BJ (cell line): ENCODE measurements around the gene THSD7B. TPM values are rescaled to one million over a fixed set of nuclear protein-coding genes. Genes with fewer than 3 reads are reported as not detected.

Source experiments
- CTCF ChIA-PET: fragments of 350-600 bp; formaldehyde crosslinking; extraction: SDS; loops from one replicate; lab custom pipeline; 2021; ENCODE audit warnings: antibody characterized with exemption, inconsistent platforms; lab: Yijun Ruan, JAX
- POLR2A ChIA-PET: fragments of 300-600 bp; sonication (Branson Sonifier 250); formaldehyde crosslinking; extraction: SDS; loops from one replicate; lab custom pipeline; 2021; ENCODE audit warnings: antibody characterized with exemption; lab: Charles Lee
- DNase-seq: peaks from one replicate; pipeline ENCODE4 v3.0.0-alpha.2; 2011; ENCODE audit warnings: low read depth
- H3K27me3 ChIP-seq: 2 replicates; pipeline ENCODE4 v1.6.0; 2011; ENCODE audit warnings: low read length; ENCODE audit not compliant: control insufficient read depth, insufficient read depth
- H3K36me3 ChIP-seq: 2 replicates; pipeline ENCODE4 v1.5.1; 2011; ENCODE audit warnings: low read length; ENCODE audit not compliant: control insufficient read depth, insufficient read depth
- H3K4me3 ChIP-seq: 2 replicates; pipeline ENCODE4 v1.5.1; 2011; ENCODE audit warnings: low read depth, mild to moderate bottlenecking, control low read depth, low read length
- CTCF ChIP-seq: IDR thresholded peaks from 2 replicates; pipeline ENCODE4 v1.5.1; 2011; ENCODE audit warnings: low read depth, mild to moderate bottlenecking, control low read depth, inconsistent platforms, low read length, moderate library complexity; ENCODE audit not compliant: insufficient read depth
- polyA plus RNA-seq: library from polyadenylated mRNA; depleted of rRNA; stranded (reverse); fragments of >200 nt; gene quantifications from 2 replicates; pipeline ENCODE4 v1.2.3, GENCODE V29; 2011

Gene THSD7B
- polyA plus RNA-seq, 1 experiment = 0.13 TPM

GRCh38 chr2:136844546-136844945 is 79.2 kb downstream of the THSD7B start:
- no peak overlapping the region for H3K4me3 ChIP-seq
- H3K36me3 ChIP-seq = no peaks in the 10 kb centered on the region
- ChIA-PET POLR2A (no interaction called here), CTCF (no interaction called here)
- no peak for DNase-seq
- no peaks in the 10 kb centered on the region for H3K27me3 ChIP-seq
- no peak for TF ChIP-seq CTCF

GRCh38 chr2:136858656-136859055 is 93.3 kb downstream of the THSD7B start:
- CTCF ChIA-PET = interaction anchor here (0.6 kb wide), 1 partner anchor 1187 kb away, joined by 5 read pairs; no protein-coding TSS in a partner anchor

GRCh38 chr2:136860443-136860958 is 95.2 kb downstream of the THSD7B start:
- CTCF ChIA-PET = no interaction called here
- TF ChIP-seq CTCF = no peak
- no peaks in the 10 kb centered on the region for H3K36me3 ChIP-seq
- H3K27me3 ChIP-seq = no peaks in the 10 kb centered on the region
- POLR2A ChIA-PET = no interaction called here
- no peak for DNase-seq
- no peak overlapping the region for H3K4me3 ChIP-seq

More at GRCh38 chr2:136858656-136859055, 93.3 kb downstream of the THSD7B start:
- H3K4me3 ChIP-seq = no peak overlapping the region
- TF ChIP-seq CTCF = no peak
- DNase-seq = no peak
- H3K36me3 ChIP-seq = no peaks in the 10 kb centered on the region
- H3K27me3 ChIP-seq = no peaks in the 10 kb centered on the region
- POLR2A ChIA-PET = no interaction called here

- DNase-seq = no peak
- TF ChIP-seq CTCF = no peak
- CTCF ChIA-PET = no interaction called here
- H3K36me3 ChIP-seq = no peaks in the 10 kb centered on the region
- no peak overlapping the region for H3K4me3 ChIP-seq
- POLR2A ChIA-PET = no interaction called here
- no peaks in the 10 kb centered on the region for H3K27me3 ChIP-seq
These were observed 98.1 kb downstream of the THSD7B start for GRCh38 chr2:136863468-136863867.

- no peaks in the 10 kb centered on the region for H3K36me3 ChIP-seq
- CTCF ChIA-PET = no interaction called here
- no peak for DNase-seq
- TF ChIP-seq CTCF = no peak
- POLR2A ChIA-PET = no interaction called here
- no peak overlapping the region for H3K4me3 ChIP-seq
- no peaks in the 10 kb centered on the region for H3K27me3 ChIP-seq
These were observed 98.5 kb downstream of the THSD7B start for GRCh38 chr2:136863874-136864273.
